ENCODE data around the gene GASK1B. TPM values are rescaled to one million over a fixed set of nuclear protein-coding genes. Genes with fewer than 3 reads are reported as not detected.

The GASK1B gene
- total and polyA plus RNA-seq, 2 of the 13 experiments (the other 11 are each of a cell fraction or from before 2014, with no cell fraction given), result 29.1 to 40.4 TPM

- TF ChIP-seq DRAP1 (CRISPR knock-in tag; IDR thresholded peaks at IDR 0.05), result 0 out of 2 replicates have a peak, but pooled peaks have one; percentile 61
- TF ChIP-seq MXD1 (CRISPR knock-in tag; IDR thresholded peaks at IDR 0.05), result no peak
- TF ChIP-seq SMAD3 (CRISPR knock-in tag; IDR thresholded peaks at IDR 0.05), result 0 out of 2 replicates have a peak, but pooled peaks have one; percentile 19
- peak; percentile 46; the same call in 1 of the 2 replicates for TF ChIP-seq TARDBP (CRISPR knock-in tag; IDR thresholded peaks at IDR 0.05)
- no peak for TF ChIP-seq ZNF674 (CRISPR knock-in tag; IDR thresholded peaks at IDR 0.05; ENCODE audit: low read depth)
- 0 out of 2 replicates have a peak, but pooled peaks have one; percentile 24 for TF ChIP-seq NAIF1 (CRISPR knock-in tag; IDR thresholded peaks at IDR 0.05; ENCODE audit: borderline replicate concordance)
- peak; percentile 26; the same call in 1 of the 2 replicates for TF ChIP-seq AHDC1 (CRISPR knock-in tag; IDR thresholded peaks at IDR 0.05; ENCODE audit: borderline replicate concordance)
- TF ChIP-seq ARID5B (CRISPR knock-in tag; IDR thresholded peaks at IDR 0.05), result peak; percentile 32
- TF ChIP-seq CHD4 (IDR thresholded peaks at IDR 0.05; ENCODE audit: borderline replicate concordance, low read length), result 0 out of 2 replicates have a peak, but pooled peaks have one; percentile 41
- TF ChIP-seq GATAD2A (CRISPR knock-in tag; IDR thresholded peaks at IDR 0.05), result peak; percentile 68
These were observed at the start of gene GASK1B (continued) for GRCh38 chr4:158172261-158173258.
